Fibroblast of the aortic adventitia (primary cell): ENCODE results near the gene HIGD1A. TPM values are rescaled to one million over a fixed set of nuclear protein-coding genes. Genes with fewer than 3 reads are reported as not detected.
A peak's percentile ranks its signal among the peaks of the same experiment; 100 is the strongest.

Experiments used
- DNase-seq: peaks from one replicate; pipeline ENCODE4 v3.0.0-alpha.2; 2010; ENCODE audit warnings: low read depth
- H3K4me3 ChIP-seq: 2 replicates; pipeline ENCODE4 v1.5.1; 2011; ENCODE audit warnings: low read depth, mild to moderate bottlenecking, control low read depth, low read length, moderate library complexity
- CTCF ChIP-seq: IDR thresholded peaks from 2 replicates; pipeline ENCODE4 v1.5.1; 2011; ENCODE audit warnings: mild to moderate bottlenecking, low read length, control low read depth, inconsistent platforms; ENCODE audit not compliant: insufficient read depth
- total RNA-seq: library from RNA; depleted of rRNA; stranded (reverse); fragments of >200 nt; gene quantifications from 2 replicates; pipeline ENCODE4 v1.2.3, GENCODE V29; 2012; ENCODE audit warnings: low replicate concordance

HIGD1A gene
- total RNA-seq, 1 donor, result 163 TPM

GRCh38 chr3:42829628-42830436, 25.5 kb upstream of the HIGD1A start:
- no peak overlapping the region for H3K4me3 ChIP-seq
- no peak for TF ChIP-seq CTCF
- DNase-seq, result no peak

- TF ChIP-seq CTCF, result no peak
- H3K4me3 ChIP-seq, result no peak overlapping the region
- no peak for DNase-seq
Observed at GRCh38 chr3:42829083-42829627, 24.9 kb upstream of the HIGD1A start.

GRCh38 chr3:42827654-42828053, 23.4 kb upstream of the HIGD1A start:
- TF ChIP-seq CTCF, result no peak
- no peak for DNase-seq
- H3K4me3 ChIP-seq, result no peak overlapping the region

GRCh38 chr3:42827023-42827422, 22.7 kb upstream of the HIGD1A start:
- H3K4me3 ChIP-seq, result no peak overlapping the region
- DNase-seq, result no peak
- TF ChIP-seq CTCF, result no peak

- no peak for DNase-seq
- H3K4me3 ChIP-seq, result no peak overlapping the region
- no peak for TF ChIP-seq CTCF
Observed at GRCh38 chr3:42826141-42826540, 21.9 kb upstream of the HIGD1A start.

- TF ChIP-seq CTCF, result no peak
- DNase-seq, result peak; percentile 19
- H3K4me3 ChIP-seq, result no peak overlapping the region
Observed at GRCh38 chr3:42823351-42823750, 19.1 kb upstream of the HIGD1A start.
